ENCODE results near the gene EIF5A. TPM values are rescaled to one million over a fixed set of nuclear protein-coding genes. Genes with fewer than 3 reads are reported as not detected.

EIF5A gene
- polyA plus RNA-seq, 4 donors = 238 to 606 (median 340) TPM

- Histone ChIP-seq H3K27ac (ENCODE audit: low read depth in 1 of 3, low read length in 2 of 3) (no peak overlapping the region), H3K4me3 (ENCODE audit: low read depth in 1 of 3, low read length in 3 of 3) (no peak overlapping the region), H3K9me3 (ENCODE audit: control insufficient read depth in 2 of 2, insufficient read depth in 1 of 2, low read depth in 1 of 2, low read length in 1 of 2) (no peaks in the 10 kb centered on the region), H3K36me3 (ENCODE audit: control insufficient read depth in 3 of 3, insufficient read depth in 2 of 3, low read depth in 1 of 3, low read length in 3 of 3) (peaks cover 5 to 80% (median 8%) of the 10 kb centered on the region in 3 donors), H3K4me1 (ENCODE audit: control insufficient read depth in 3 of 3, insufficient read depth in 2 of 3, low read depth in 1 of 3, low read length in 2 of 3) (peaks cover 0 to 8% (median 2%) of the 10 kb centered on the region in 3 donors), H3K27me3 (ENCODE audit: control insufficient read depth in 3 of 3, insufficient read depth in 3 of 3, low read length in 3 of 3) (no peaks in the 10 kb centered on the region)
- peak; percentile 28 to 66 for DNase-seq
- WGBS, 3 donors = 65 to 66% (median 66%) methylated on average over 38 to 39 of the region's 39 CpGs
- no peak for FAIRE-seq
These were observed 16.5 kb downstream of the EIF5A start for GRCh38 chr17:7323731-7324437.

- WGBS, 3 donors = 81 to 92% (median 86%) methylated on average over 3 of the region's 3 CpGs
- FAIRE-seq = no peak
- peaks cover 5 to 77% (median 8%) of the 10 kb centered on the region in 3 donors for H3K36me3 ChIP-seq (ENCODE audit: control insufficient read depth in 3 of 3, insufficient read depth in 2 of 3, low read depth in 1 of 3, low read length in 3 of 3)
These were observed 17.0 kb downstream of the EIF5A start for GRCh38 chr17:7324438-7324779.

GRCh38 chr17:7325031-7325528, 17.7 kb downstream of the EIF5A start:
- DNase-seq = no peak
- no peaks in the 10 kb centered on the region for H3K27me3 ChIP-seq (ENCODE audit: control insufficient read depth in 3 of 3, insufficient read depth in 3 of 3, low read length in 3 of 3)
- no peaks in the 10 kb centered on the region for H3K9me3 ChIP-seq (ENCODE audit: control insufficient read depth in 2 of 2, insufficient read depth in 1 of 2, low read depth in 1 of 2, low read length in 1 of 2)
- peaks cover 5 to 74% (median 8%) of the 10 kb centered on the region in 3 donors for H3K36me3 ChIP-seq (ENCODE audit: control insufficient read depth in 3 of 3, insufficient read depth in 2 of 3, low read depth in 1 of 3, low read length in 3 of 3)
- WGBS, 3 donors = 93 to 97% (median 94%) methylated on average over 18 to 19 of the region's 19 CpGs
- no peak for FAIRE-seq
- H3K4me1 ChIP-seq (ENCODE audit: control insufficient read depth in 3 of 3, insufficient read depth in 2 of 3, low read depth in 1 of 3, low read length in 2 of 3) = peaks cover 0 to 8% (median 0%) of the 10 kb centered on the region in 3 donors
- no peak overlapping the region for H3K27ac ChIP-seq (ENCODE audit: low read depth in 1 of 3, low read length in 2 of 3)
- no peak overlapping the region for H3K4me3 ChIP-seq (ENCODE audit: low read depth in 1 of 3, low read length in 3 of 3)

More at GRCh38 chr17:7324438-7324779, 17.0 kb downstream of the EIF5A start:
- no peak overlapping the region for H3K27ac ChIP-seq (ENCODE audit: low read depth in 1 of 3, low read length in 2 of 3)
- peaks cover 0 to 8% (median 0%) of the 10 kb centered on the region in 3 donors for H3K4me1 ChIP-seq (ENCODE audit: control insufficient read depth in 3 of 3, insufficient read depth in 2 of 3, low read depth in 1 of 3, low read length in 2 of 3)
- H3K9me3 ChIP-seq (ENCODE audit: control insufficient read depth in 2 of 2, insufficient read depth in 1 of 2, low read depth in 1 of 2, low read length in 1 of 2) = no peaks in the 10 kb centered on the region
- H3K27me3 ChIP-seq (ENCODE audit: control insufficient read depth in 3 of 3, insufficient read depth in 3 of 3, low read length in 3 of 3) = no peaks in the 10 kb centered on the region
- no peak for DNase-seq
- H3K4me3 ChIP-seq (ENCODE audit: low read depth in 1 of 3, low read length in 3 of 3) = no peak overlapping the region

- peaks cover 4 to 63% (median 8%) of the 10 kb centered on the region in 3 donors for H3K36me3 ChIP-seq (ENCODE audit: control insufficient read depth in 3 of 3, insufficient read depth in 2 of 3, low read depth in 1 of 3, low read length in 3 of 3)
- FAIRE-seq (no peak), DNase-seq (no peak)
- no peak overlapping the region for H3K27ac ChIP-seq (ENCODE audit: low read depth in 1 of 3, low read length in 2 of 3)
- WGBS, 3 donors = 92 to 94% (median 93%) methylated on average over 11 of the region's 11 CpGs
- no peak overlapping the region for H3K4me3 ChIP-seq (ENCODE audit: low read depth in 1 of 3, low read length in 3 of 3)
- no peaks in the 10 kb centered on the region for H3K9me3 ChIP-seq (ENCODE audit: control insufficient read depth in 2 of 2, insufficient read depth in 1 of 2, low read depth in 1 of 2, low read length in 1 of 2)
- no peaks in the 10 kb centered on the region for H3K27me3 ChIP-seq (ENCODE audit: control insufficient read depth in 3 of 3, insufficient read depth in 3 of 3, low read length in 3 of 3)
- peaks cover 0 to 16% (median 0%) of the 10 kb centered on the region in 3 donors for H3K4me1 ChIP-seq (ENCODE audit: control insufficient read depth in 3 of 3, insufficient read depth in 2 of 3, low read depth in 1 of 3, low read length in 2 of 3)
These were observed 18.8 kb downstream of the EIF5A start for GRCh38 chr17:7326186-7326585.

GRCh38 chr17:7327056-7327455, 19.6 kb downstream of the EIF5A start:
- no peak for FAIRE-seq
- peaks cover 0 to 16% (median 0%) of the 10 kb centered on the region in 3 donors for H3K4me1 ChIP-seq (ENCODE audit: control insufficient read depth in 3 of 3, insufficient read depth in 2 of 3, low read depth in 1 of 3, low read length in 2 of 3)
- peaks cover 0 to 54% (median 8%) of the 10 kb centered on the region in 3 donors for H3K36me3 ChIP-seq (ENCODE audit: control insufficient read depth in 3 of 3, insufficient read depth in 2 of 3, low read depth in 1 of 3, low read length in 3 of 3)
- H3K27ac ChIP-seq (ENCODE audit: low read depth in 1 of 3, low read length in 2 of 3) = no peak overlapping the region
- no peak overlapping the region for H3K4me3 ChIP-seq (ENCODE audit: low read depth in 1 of 3, low read length in 3 of 3)
- no peak for DNase-seq
- H3K27me3 ChIP-seq (ENCODE audit: control insufficient read depth in 3 of 3, insufficient read depth in 3 of 3, low read length in 3 of 3) = peaks cover 0 to 3% (median 0%) of the 10 kb centered on the region in 3 donors
- 86 to 96% (median 92%) methylated on average over 7 of the region's 7 CpGs for WGBS, 3 donors
- H3K9me3 ChIP-seq (ENCODE audit: control insufficient read depth in 2 of 2, insufficient read depth in 1 of 2, low read depth in 1 of 2, low read length in 1 of 2) = no peaks in the 10 kb centered on the region

- peaks cover 0 to 5% (median 0%) of the 10 kb centered on the region in 3 donors for H3K27me3 ChIP-seq (ENCODE audit: control insufficient read depth in 3 of 3, insufficient read depth in 3 of 3, low read length in 3 of 3)
- FAIRE-seq = no peak
- no peaks in the 10 kb centered on the region for H3K9me3 ChIP-seq (ENCODE audit: control insufficient read depth in 2 of 2, insufficient read depth in 1 of 2, low read depth in 1 of 2, low read length in 1 of 2)
- no peak overlapping the region for H3K27ac ChIP-seq (ENCODE audit: low read depth in 1 of 3, low read length in 2 of 3)
- no peak overlapping the region for H3K4me3 ChIP-seq (ENCODE audit: low read depth in 1 of 3, low read length in 3 of 3)
- peaks cover 0 to 16% (median 0%) of the 10 kb centered on the region in 3 donors for H3K4me1 ChIP-seq (ENCODE audit: control insufficient read depth in 3 of 3, insufficient read depth in 2 of 3, low read depth in 1 of 3, low read length in 2 of 3)
- WGBS, 3 donors = 84 to 88% (median 84%) methylated on average over 17 of the region's 17 CpGs
- DNase-seq = no peak
- H3K36me3 ChIP-seq (ENCODE audit: control insufficient read depth in 3 of 3, insufficient read depth in 2 of 3, low read depth in 1 of 3, low read length in 3 of 3) = peaks cover 0 to 50% (median 7%) of the 10 kb centered on the region in 3 donors
These were observed 20.1 kb downstream of the EIF5A start for GRCh38 chr17:7327501-7327900.

- H3K27ac ChIP-seq (ENCODE audit: low read depth in 1 of 3, low read length in 2 of 3) = no peak overlapping the region
- H3K36me3 ChIP-seq (ENCODE audit: control insufficient read depth in 3 of 3, insufficient read depth in 2 of 3, low read depth in 1 of 3, low read length in 3 of 3) = peaks cover 0 to 45% (median 3%) of the 10 kb centered on the region in 3 donors
- no peak overlapping the region for H3K4me3 ChIP-seq (ENCODE audit: low read depth in 1 of 3, low read length in 3 of 3)
- H3K9me3 ChIP-seq (ENCODE audit: control insufficient read depth in 2 of 2, insufficient read depth in 1 of 2, low read depth in 1 of 2, low read length in 1 of 2) = no peaks in the 10 kb centered on the region
- whole genome bisulfite sequencing, 3 donors = 79 to 82% (median 81%) methylated on average over 1 of the region's 1 CpG
- no peak for FAIRE-seq
- peaks cover 0 to 5% (median 0%) of the 10 kb centered on the region in 3 donors for H3K27me3 ChIP-seq (ENCODE audit: control insufficient read depth in 3 of 3, insufficient read depth in 3 of 3, low read length in 3 of 3)
- peaks cover 0 to 16% (median 0%) of the 10 kb centered on the region in 3 donors for H3K4me1 ChIP-seq (ENCODE audit: control insufficient read depth in 3 of 3, insufficient read depth in 2 of 3, low read depth in 1 of 3, low read length in 2 of 3)
- no peak for DNase-seq
These were observed 20.6 kb downstream of the EIF5A start for GRCh38 chr17:7328009-7328408.

- Histone ChIP-seq H3K36me3 (ENCODE audit: control insufficient read depth in 3 of 3, insufficient read depth in 2 of 3, low read depth in 1 of 3, low read length in 3 of 3) (peaks cover 0 to 36% (median 0%) of the 10 kb centered on the region in 3 donors), H3K4me3 (ENCODE audit: low read depth in 1 of 3, low read length in 3 of 3) (peak within 1 kb of the TSS; percentile 69 to 84 (median 78)), H3K9me3 (ENCODE audit: control insufficient read depth in 2 of 2, insufficient read depth in 1 of 2, low read depth in 1 of 2, low read length in 1 of 2) (no peaks in the 10 kb centered on the region), H3K4me1 (ENCODE audit: control insufficient read depth in 3 of 3, insufficient read depth in 2 of 3, low read depth in 1 of 3, low read length in 2 of 3) (peaks cover 0 to 16% (median 0%) of the 10 kb centered on the region in 3 donors), H3K27ac (ENCODE audit: low read depth in 1 of 3, low read length in 2 of 3) (peak within 1 kb of the TSS; percentile 73 to 88 (median 84)), H3K27me3 (ENCODE audit: control insufficient read depth in 3 of 3, insufficient read depth in 3 of 3, low read length in 3 of 3) (peaks cover 0 to 5% (median 0%) of the 10 kb centered on the region in 3 donors)
- DNase-seq (no peak), FAIRE-seq (no peak)
- WGBS, 3 donors = 0% methylated on average over 49 to 50 of the region's 50 CpGs
These were observed 21.5 kb downstream of the EIF5A start, which contains the start of gene NEURL4 for GRCh38 chr17:7328840-7329373. NEURL4 (minus strand) TSS chr17:7329335; CDS start chr17:7329312, 23 bp downstream.
